Kidney epithelial cell (primary cell): ENCODE measurements around the gene S1PR1. TPM values are rescaled to one million over a fixed set of nuclear protein-coding genes. Genes with fewer than 3 reads are reported as not detected.
"Not testable (repeated sequence)": the region's sequence is repeated elsewhere in the genome, so short reads cannot be mapped to it uniquely, and the experiment has no call there.

ENCODE experiments used
- DNase-seq: peaks from one replicate; pipeline ENCODE4 v3.0.0-alpha.2; 2010; ENCODE audit warnings: low read depth
- H3K27me3 ChIP-seq: 2 replicates; pipeline ENCODE4 v1.6.0; 2011; ENCODE audit warnings: low read length; ENCODE audit not compliant: control insufficient read depth, insufficient read depth
- H3K36me3 ChIP-seq: 2 replicates; pipeline ENCODE4 v1.5.1; 2011; ENCODE audit warnings: low read length; ENCODE audit not compliant: control insufficient read depth, insufficient read depth
- H3K4me3 ChIP-seq: 2 replicates; pipeline ENCODE4 v1.5.1; 2011; ENCODE audit warnings: low read depth, mild to moderate bottlenecking, control low read depth, low read length
- CTCF ChIP-seq: IDR thresholded peaks from 2 replicates; pipeline ENCODE4 v1.5.1; 2011; ENCODE audit warnings: mild to moderate bottlenecking, moderate library complexity, low read length, control low read depth, inconsistent platforms; ENCODE audit not compliant: insufficient read depth, poor library complexity, severe bottlenecking
- total RNA-seq: library from RNA; depleted of rRNA; stranded (reverse); fragments of >200 nt; gene quantifications from 2 replicates; pipeline ENCODE4 v1.2.3, GENCODE V29; 2015

S1PR1 gene
- total RNA-seq, 1 donor from 2014 or later = 2.7 TPM

GRCh38 chr1:101217148-101217547 lies 19.7 kb upstream of the S1PR1 start:
- no peak for TF ChIP-seq CTCF

GRCh38 chr1:101218968-101219367 lies 17.9 kb upstream of the S1PR1 start:
- DNase-seq, H3K36me3 ChIP-seq, H3K4me3 ChIP-seq, H3K27me3 ChIP-seq: not testable (repeated sequence)

More at GRCh38 chr1:101217148-101217547, 19.7 kb upstream of the S1PR1 start:
- H3K4me3 ChIP-seq = no peak overlapping the region
- no peak for DNase-seq
- no peaks in the 10 kb centered on the region for H3K36me3 ChIP-seq
- H3K27me3 ChIP-seq = no peaks in the 10 kb centered on the region

- no peak for TF ChIP-seq CTCF
- no peak for DNase-seq
- H3K4me3 ChIP-seq = no peak overlapping the region
Observed at GRCh38 chr1:101219924-101220870, 16.6 kb upstream of the S1PR1 start.

GRCh38 chr1:101220906-101221305 lies 15.9 kb upstream of the S1PR1 start:
- no peak for TF ChIP-seq CTCF
- Histone ChIP-seq H3K36me3 (no peaks in the 10 kb centered on the region), H3K4me3 (no peak overlapping the region), H3K27me3 (no peaks in the 10 kb centered on the region)
- no peak for DNase-seq

More at GRCh38 chr1:101219924-101220870, 16.6 kb upstream of the S1PR1 start:
- H3K36me3 ChIP-seq = no peaks in the 10 kb centered on the region
- H3K27me3 ChIP-seq = no peaks in the 10 kb centered on the region

- no peaks in the 10 kb centered on the region for H3K27me3 ChIP-seq
- no peak for DNase-seq
- no peak for TF ChIP-seq CTCF
- no peaks in the 10 kb centered on the region for H3K36me3 ChIP-seq
- H3K4me3 ChIP-seq = no peak overlapping the region
Observed at GRCh38 chr1:101221945-101222429, 14.8 kb upstream of the S1PR1 start.

- Histone ChIP-seq H3K4me3 (no peak overlapping the region), H3K27me3 (no peaks in the 10 kb centered on the region), H3K36me3 (no peaks in the 10 kb centered on the region)
- no peak for DNase-seq
- no peak for TF ChIP-seq CTCF
Observed at GRCh38 chr1:101227837-101228236, 9.0 kb upstream of the S1PR1 start.
